ENCODE measurements around the gene ERBB2.

DNA sequence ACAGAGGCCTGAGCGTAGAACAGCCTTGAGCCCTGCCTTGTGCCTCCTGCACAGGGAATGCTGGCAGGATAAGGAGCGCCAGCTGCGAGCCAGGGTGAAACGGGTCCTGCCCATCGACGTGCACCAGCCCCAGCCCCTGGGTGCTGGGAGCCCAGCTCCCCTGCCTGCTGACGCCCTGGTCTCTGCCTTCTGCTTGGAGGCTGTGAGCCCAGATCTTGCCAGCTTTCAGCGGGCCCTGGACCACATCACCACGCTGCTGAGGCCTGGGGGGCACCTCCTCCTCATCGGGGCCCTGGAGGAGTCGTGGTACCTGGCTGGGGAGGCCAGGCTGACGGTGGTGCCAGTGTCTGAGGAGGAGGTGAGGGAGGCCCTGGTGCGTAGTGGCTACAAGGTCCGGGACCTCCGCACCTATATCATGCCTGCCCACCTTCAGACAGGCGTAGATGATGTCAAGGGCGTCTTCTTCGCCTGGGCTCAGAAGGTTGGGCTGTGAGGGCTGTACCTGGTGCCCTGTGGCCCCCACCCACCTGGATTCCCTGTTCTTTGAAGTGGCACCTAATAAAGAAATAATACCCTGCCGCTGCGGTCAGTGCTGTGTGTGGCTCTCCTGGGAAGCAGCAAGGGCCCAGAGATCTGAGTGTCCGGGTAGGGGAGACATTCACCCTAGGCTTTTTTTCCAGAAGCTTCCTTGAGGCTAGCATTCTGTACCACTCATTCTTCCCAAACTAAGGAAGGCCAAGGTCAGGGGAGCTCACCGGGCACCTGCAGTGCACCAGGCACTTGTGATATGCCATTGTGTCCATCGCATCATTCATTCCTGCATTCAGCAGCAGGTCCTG is 29.7 kb upstream of the ERBB2 start:
- TF ChIP-seq, protein P1, sequence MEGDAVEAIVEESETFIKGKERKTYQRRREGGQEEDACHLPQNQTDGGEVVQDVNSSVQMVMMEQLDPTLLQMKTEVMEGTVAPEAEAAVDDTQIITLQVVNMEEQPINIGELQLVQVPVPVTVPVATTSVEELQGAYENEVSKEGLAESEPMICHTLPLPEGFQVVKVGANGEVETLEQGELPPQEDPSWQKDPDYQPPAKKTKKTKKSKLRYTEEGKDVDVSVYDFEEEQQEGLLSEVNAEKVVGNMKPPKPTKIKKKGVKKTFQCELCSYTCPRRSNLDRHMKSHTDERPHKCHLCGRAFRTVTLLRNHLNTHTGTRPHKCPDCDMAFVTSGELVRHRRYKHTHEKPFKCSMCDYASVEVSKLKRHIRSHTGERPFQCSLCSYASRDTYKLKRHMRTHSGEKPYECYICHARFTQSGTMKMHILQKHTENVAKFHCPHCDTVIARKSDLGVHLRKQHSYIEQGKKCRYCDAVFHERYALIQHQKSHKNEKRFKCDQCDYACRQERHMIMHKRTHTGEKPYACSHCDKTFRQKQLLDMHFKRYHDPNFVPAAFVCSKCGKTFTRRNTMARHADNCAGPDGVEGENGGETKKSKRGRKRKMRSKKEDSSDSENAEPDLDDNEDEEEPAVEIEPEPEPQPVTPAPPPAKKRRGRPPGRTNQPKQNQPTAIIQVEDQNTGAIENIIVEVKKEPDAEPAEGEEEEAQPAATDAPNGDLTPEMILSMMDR (IDR thresholded peaks at IDR 0.05): no peak
- TF ChIP-seq EZH2 (IDR thresholded peaks at IDR 0.05) (no peak), EZH2phosphoT487 (IDR thresholded peaks at IDR 0.05) (no peak)

All from neural progenitor cell (in vitro differentiated cells).